Measurements from ENCODE around the gene EXOC7. TPM values are rescaled to one million over a fixed set of nuclear protein-coding genes. Genes with fewer than 3 reads are reported as not detected.

The EXOC7 gene
- total RNA-seq, 2 experiments from 2014 or later, result 88.1 to 90.6 TPM

DNA sequence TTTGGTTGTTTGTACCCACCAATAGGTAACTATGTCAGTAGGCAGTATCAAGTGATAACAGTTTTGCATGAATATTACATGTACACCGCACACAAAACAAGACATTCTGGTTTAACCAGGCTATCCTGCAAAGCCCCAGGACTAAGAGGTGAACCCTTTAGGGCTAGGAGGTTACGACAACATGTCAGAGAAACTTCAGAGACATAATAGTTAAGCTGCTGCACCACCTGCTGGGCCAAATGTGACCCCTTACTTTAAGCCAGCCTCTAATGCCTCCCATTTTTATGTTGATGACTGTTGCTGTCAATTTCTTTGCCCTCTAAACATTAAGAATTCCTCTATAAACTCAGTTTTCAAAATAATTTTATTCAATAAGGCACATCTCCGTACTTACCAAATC, 46.7 kb downstream of the EXOC7 start:
- peaks cover 11% of the 10 kb centered on the region for H3K4me1 Mint-ChIP-seq (ENCODE audit: low read depth)
- no peaks in the 10 kb centered on the region for H3K9me3 Mint-ChIP-seq
- no peak overlapping the region for H3K27ac Mint-ChIP-seq
- H3K36me3 Mint-ChIP-seq (ENCODE audit: low read depth), result peaks cover 86% of the 10 kb centered on the region
- ATAC-seq (ENCODE audit: poor library complexity) (no peak), DNase-seq (no peak)
- TF ChIP-seq, protein P1, sequence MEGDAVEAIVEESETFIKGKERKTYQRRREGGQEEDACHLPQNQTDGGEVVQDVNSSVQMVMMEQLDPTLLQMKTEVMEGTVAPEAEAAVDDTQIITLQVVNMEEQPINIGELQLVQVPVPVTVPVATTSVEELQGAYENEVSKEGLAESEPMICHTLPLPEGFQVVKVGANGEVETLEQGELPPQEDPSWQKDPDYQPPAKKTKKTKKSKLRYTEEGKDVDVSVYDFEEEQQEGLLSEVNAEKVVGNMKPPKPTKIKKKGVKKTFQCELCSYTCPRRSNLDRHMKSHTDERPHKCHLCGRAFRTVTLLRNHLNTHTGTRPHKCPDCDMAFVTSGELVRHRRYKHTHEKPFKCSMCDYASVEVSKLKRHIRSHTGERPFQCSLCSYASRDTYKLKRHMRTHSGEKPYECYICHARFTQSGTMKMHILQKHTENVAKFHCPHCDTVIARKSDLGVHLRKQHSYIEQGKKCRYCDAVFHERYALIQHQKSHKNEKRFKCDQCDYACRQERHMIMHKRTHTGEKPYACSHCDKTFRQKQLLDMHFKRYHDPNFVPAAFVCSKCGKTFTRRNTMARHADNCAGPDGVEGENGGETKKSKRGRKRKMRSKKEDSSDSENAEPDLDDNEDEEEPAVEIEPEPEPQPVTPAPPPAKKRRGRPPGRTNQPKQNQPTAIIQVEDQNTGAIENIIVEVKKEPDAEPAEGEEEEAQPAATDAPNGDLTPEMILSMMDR (IDR thresholded peaks at IDR 0.05), result no peak
- no peaks in the 10 kb centered on the region for H3K9me3 ChIP-seq (ENCODE audit: control insufficient read depth in 1 of 2, insufficient read depth in 1 of 2, low read length in 2 of 2)
- ChIA-PET POLR2A (no interaction called here), CTCF (interaction anchor here (0.9 kb wide), 1 partner anchor 22 kb away, joined by 3 read pairs; the partner anchor contains the start of gene ZACN)
- no peak overlapping the region for H3K4me3 Mint-ChIP-seq
- intact Hi-C loops (cut with DNase I, micrococcal nuclease), result loop anchor here in 1 of 2 experiments (5.0 kb wide), 1 partner anchor 45 kb away; no protein-coding TSS in a partner anchor
- H3K36me3 ChIP-seq (ENCODE audit: insufficient read depth, low read length), result peaks cover 89% of the 10 kb centered on the region
- no peaks in the 10 kb centered on the region for H3K4me1 ChIP-seq (ENCODE audit: insufficient read depth, low read length)
- H3K27ac ChIP-seq (ENCODE audit: low read depth in 1 of 2, low read length in 2 of 2), result no peak overlapping the region
- no peak overlapping the region for H3K4me3 ChIP-seq (ENCODE audit: low read length)
- H3K27me3 Mint-ChIP-seq, result no peaks in the 10 kb centered on the region
- no peaks in the 10 kb centered on the region for H3K27me3 ChIP-seq (ENCODE audit: control insufficient read depth in 1 of 2, insufficient read depth in 2 of 2, low read length in 2 of 2)

DNA sequence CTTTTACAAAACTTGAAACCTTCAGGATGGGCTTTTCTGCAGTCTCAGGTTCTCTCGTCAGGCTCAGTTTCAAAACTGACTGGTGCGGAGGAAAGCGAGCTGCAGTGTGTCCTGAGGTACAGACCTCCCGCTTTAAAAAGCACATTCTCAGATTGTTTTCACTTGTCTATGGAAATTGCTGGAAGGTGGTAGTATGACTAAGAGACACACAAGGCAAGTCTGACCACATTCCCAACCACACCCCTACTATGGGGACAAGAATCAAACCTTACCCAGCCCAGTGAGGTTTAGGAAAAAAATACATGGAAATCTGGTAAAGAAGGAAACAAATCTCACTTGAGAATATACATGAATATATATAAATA, 49.5 kb downstream of the EXOC7 start:
- Histone ChIP-seq H3K27ac (ENCODE audit: low read depth in 1 of 2, low read length in 2 of 2) (no peak overlapping the region), H3K4me1 (ENCODE audit: insufficient read depth, low read length) (no peaks in the 10 kb centered on the region), H3K27me3 (ENCODE audit: control insufficient read depth in 1 of 2, insufficient read depth in 2 of 2, low read length in 2 of 2) (no peaks in the 10 kb centered on the region), H3K4me3 (ENCODE audit: low read length) (no peak overlapping the region), H3K9me3 (ENCODE audit: control insufficient read depth in 1 of 2, insufficient read depth in 1 of 2, low read length in 2 of 2) (no peaks in the 10 kb centered on the region), H3K36me3 (ENCODE audit: insufficient read depth, low read length) (peaks cover 90% of the 10 kb centered on the region)
- intact Hi-C loops (cut with DNase I, micrococcal nuclease), result no loop called here
- no peak for ATAC-seq (ENCODE audit: poor library complexity)
- TF ChIP-seq, protein P1 (IDR thresholded peaks at IDR 0.05), result no peak
- Mint-ChIP-seq H3K4me3 (no peak overlapping the region), H3K9me3 (no peaks in the 10 kb centered on the region), H3K4me1 (ENCODE audit: low read depth) (peaks cover 9% of the 10 kb centered on the region), H3K27me3 (no peaks in the 10 kb centered on the region), H3K36me3 (ENCODE audit: low read depth) (peaks cover 90% of the 10 kb centered on the region), H3K27ac (no peak overlapping the region)
- DNase-seq, result no peak
- POLR2A ChIA-PET, result no interaction called here
- CTCF ChIA-PET, result no interaction called here

GRCh38 chr17:76053246-76054111, 50.1 kb downstream of the EXOC7 start:
- DNase-seq, result no peak
- ATAC-seq (ENCODE audit: poor library complexity), result no peak
- Mint-ChIP-seq H3K4me3 (no peak overlapping the region), H3K4me1 (ENCODE audit: low read depth) (peaks cover 15% of the 10 kb centered on the region), H3K36me3 (ENCODE audit: low read depth) (peaks cover 90% of the 10 kb centered on the region), H3K27me3 (no peaks in the 10 kb centered on the region), H3K27ac (no peak overlapping the region), H3K9me3 (no peaks in the 10 kb centered on the region)
- Histone ChIP-seq H3K4me1 (ENCODE audit: insufficient read depth, low read length) (no peaks in the 10 kb centered on the region), H3K9me3 (ENCODE audit: control insufficient read depth in 1 of 2, insufficient read depth in 1 of 2, low read length in 2 of 2) (no peaks in the 10 kb centered on the region), H3K27me3 (ENCODE audit: control insufficient read depth in 1 of 2, insufficient read depth in 2 of 2, low read length in 2 of 2) (no peaks in the 10 kb centered on the region), H3K36me3 (ENCODE audit: insufficient read depth, low read length) (peaks cover 90% of the 10 kb centered on the region), H3K27ac (ENCODE audit: low read depth in 1 of 2, low read length in 2 of 2) (no peak overlapping the region), H3K4me3 (ENCODE audit: low read length) (no peak overlapping the region)
- TF ChIP-seq, protein P1 (IDR thresholded peaks at IDR 0.05), result no peak
- ChIA-PET POLR2A (interaction anchor here (1.0 kb wide), 1 partner anchor 24 kb away, joined by 3 read pairs; no protein-coding TSS in a partner anchor), CTCF (no interaction called here)
- intact Hi-C loops (cut with DNase I, micrococcal nuclease), result no loop called here
